ENCODE results near the gene DDN.

- TF ChIP-seq RAD21 (IDR thresholded peaks at IDR 0.05; ENCODE audit: low read length) = no peak
- TF ChIP-seq, protein P1, sequence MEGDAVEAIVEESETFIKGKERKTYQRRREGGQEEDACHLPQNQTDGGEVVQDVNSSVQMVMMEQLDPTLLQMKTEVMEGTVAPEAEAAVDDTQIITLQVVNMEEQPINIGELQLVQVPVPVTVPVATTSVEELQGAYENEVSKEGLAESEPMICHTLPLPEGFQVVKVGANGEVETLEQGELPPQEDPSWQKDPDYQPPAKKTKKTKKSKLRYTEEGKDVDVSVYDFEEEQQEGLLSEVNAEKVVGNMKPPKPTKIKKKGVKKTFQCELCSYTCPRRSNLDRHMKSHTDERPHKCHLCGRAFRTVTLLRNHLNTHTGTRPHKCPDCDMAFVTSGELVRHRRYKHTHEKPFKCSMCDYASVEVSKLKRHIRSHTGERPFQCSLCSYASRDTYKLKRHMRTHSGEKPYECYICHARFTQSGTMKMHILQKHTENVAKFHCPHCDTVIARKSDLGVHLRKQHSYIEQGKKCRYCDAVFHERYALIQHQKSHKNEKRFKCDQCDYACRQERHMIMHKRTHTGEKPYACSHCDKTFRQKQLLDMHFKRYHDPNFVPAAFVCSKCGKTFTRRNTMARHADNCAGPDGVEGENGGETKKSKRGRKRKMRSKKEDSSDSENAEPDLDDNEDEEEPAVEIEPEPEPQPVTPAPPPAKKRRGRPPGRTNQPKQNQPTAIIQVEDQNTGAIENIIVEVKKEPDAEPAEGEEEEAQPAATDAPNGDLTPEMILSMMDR (IDR thresholded peaks at IDR 0.05) = no peak
- TF ChIP-seq MAX (IDR thresholded peaks at IDR 0.05; ENCODE audit: low read depth) = no peak
- no peak for TF ChIP-seq JUND (IDR thresholded peaks at IDR 0.05)
Measured at GRCh38 chr12:49040364-49040855, 41.2 kb upstream of the DDN start.
